GM18870 (cell line): ENCODE measurements around the gene MBD3L2.
"Not testable (repeated sequence)": the region's sequence is repeated elsewhere in the genome, so short reads cannot be mapped to it uniquely, and the experiment has no call there.

Source experiments
- ATAC-seq: cut with Tn5 transposase; IDR thresholded peaks from one replicate; pipeline ENCODE4 v1.9.1; 2021; ENCODE audit warnings: moderate library complexity; ENCODE audit not compliant: unreplicated experiment

The MBD3L2 gene

GRCh38 chr19:7049021-7049420 is at the start of gene MBD3L2:
MBD3L2 (plus strand) TSS chr19:7049321; CDS start chr19:7049374, 53 bp downstream.
- ATAC-seq = not testable (repeated sequence)

GRCh38 chr19:6999933-7000332 is 49.2 kb upstream of the MBD3L2 start:
- no peak for ATAC-seq

DNA sequence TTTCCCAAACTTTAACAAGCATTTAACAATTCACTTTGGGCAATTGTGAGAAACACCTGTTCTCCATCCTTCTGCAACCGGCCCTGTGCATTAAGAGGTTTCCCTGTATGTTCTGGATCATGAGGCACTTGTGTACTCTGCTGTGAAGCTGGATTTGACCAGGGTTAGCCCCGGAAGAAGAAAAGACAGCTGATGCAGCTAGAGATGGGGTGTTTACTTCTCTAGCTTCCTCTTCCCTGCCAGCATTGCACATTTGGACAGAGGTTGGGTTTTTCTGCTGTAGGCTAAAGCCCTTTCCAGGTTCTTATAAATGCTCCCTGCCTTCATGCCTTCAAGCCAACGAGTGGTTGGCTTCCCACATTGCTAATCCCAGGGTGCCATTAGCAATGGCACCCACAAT is 48.8 kb upstream of the MBD3L2 start:
- ATAC-seq = no peak

- no peak for ATAC-seq
These were observed 48.3 kb upstream of the MBD3L2 start for GRCh38 chr19:7000816-7001215.

DNA sequence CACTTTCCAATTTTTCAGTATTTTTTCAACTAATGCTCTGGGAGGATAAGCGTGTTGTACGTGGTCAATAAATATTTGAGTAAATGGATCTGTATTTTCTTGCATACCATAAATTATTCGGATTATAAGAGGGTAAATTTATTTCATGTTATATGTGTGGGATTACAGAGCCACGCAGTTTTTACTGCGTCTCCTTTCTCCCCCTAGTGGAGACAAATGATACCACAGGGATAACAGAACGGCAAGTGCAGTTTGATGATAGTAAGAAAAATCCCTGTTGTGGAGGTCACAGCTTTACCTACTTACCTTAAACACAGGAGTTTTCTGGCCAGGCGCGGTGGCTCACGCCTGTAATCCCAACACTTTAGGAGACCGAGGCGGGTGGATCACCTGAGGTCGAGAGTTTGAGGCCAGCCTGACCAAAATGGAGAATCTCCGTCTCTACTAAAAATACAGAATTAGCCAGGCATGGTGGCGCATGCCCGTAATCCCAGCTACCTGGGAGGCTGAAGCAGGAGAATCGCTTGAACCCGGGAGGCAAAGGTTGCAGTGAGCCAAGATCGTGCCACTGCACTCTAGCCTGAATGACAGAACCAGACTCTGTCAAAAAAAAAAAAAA is 44.7 kb upstream of the MBD3L2 start:
- ATAC-seq = no peak

DNA sequence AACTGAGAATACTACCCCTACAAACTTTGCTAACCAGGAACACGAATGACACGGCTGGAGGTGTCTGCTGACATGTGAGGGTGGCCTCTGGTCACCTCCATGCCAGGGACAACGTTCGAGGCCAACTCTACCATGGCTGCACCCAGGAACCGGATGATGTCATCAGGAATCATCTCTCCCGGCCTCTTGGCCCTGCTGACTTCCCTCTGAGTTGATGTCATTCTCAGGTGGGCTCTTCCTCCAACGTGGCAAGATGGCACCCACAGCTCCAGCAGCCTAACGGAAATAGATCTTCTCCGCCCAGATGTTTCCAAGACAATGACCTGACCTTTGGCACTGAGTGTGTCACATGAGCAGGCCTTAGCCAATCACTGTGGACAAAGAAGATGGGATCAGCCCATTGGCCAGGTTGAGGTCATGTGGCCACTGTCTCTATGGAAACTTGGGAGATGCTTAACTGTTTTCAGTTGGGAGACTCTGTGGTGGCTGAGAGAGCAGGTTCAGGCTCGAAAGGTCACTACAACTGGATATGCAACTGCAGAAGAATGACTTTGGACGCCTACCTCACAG is 42.9 kb upstream of the MBD3L2 start:
- no peak for ATAC-seq

- no peak for ATAC-seq
These were observed 41.3 kb upstream of the MBD3L2 start for GRCh38 chr19:7007859-7008258.

GRCh38 chr19:7010722-7011593 is 38.2 kb upstream of the MBD3L2 start:
- ATAC-seq = no peak

GRCh38 chr19:7013678-7014077 is 35.4 kb upstream of the MBD3L2 start:
- no peak for ATAC-seq

GRCh38 chr19:7018828-7019227 is 30.3 kb upstream of the MBD3L2 start:
- no peak for ATAC-seq

- not testable (repeated sequence) for ATAC-seq
These were observed 27.8 kb upstream of the MBD3L2 start, which contains the start of gene MBD3L2B for GRCh38 chr19:7021331-7021730. MBD3L2B (minus strand) TSS chr19:7021431; CDS start chr19:7021397, 34 bp downstream.

DNA sequence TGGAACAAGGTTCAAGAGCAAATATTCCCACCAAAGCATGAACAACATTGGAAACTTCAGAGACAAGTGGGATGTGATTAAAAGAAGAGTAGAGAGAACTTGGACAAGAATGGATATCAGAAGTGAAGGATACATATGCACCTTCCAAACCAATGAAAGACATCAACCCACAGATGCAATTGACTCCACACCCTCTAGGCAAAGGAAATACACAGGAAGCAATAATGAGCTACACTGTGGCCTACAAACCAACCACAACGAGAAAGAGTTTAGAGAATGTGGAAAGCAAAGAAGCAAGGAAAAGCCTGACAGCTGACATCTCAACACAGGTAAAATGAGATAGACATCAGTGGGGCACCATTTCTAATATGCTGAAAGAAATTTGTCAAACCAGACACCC is 20.3 kb upstream of the MBD3L2 start:
- not testable (repeated sequence) for ATAC-seq

- ATAC-seq = not testable (repeated sequence)
These were observed 18.8 kb upstream of the MBD3L2 start, which contains the start of gene MBD3L5 for GRCh38 chr19:7030278-7030677. MBD3L5 (plus strand) TSS chr19:7030578; CDS start chr19:7030612, 34 bp downstream.

DNA sequence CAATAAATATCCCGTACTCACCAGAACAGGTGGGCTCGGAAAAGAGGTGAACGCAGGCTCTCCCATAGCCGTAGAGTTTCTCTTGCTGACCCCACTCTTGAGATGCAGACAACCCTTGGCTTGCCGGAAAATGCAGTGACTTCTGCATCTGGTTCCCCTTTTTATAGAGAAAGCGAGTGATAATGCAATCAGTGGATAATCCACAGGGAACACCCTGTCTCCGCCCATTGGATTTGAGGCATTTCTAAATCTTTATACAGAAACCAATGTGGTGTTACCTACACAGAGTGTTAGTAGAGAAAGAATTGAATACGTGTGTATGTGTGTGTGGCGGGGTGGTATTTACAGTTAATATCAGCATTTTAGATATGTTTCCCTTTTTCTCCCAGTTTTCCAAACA is 9.0 kb upstream of the MBD3L2 start, which contains the start of gene MBD3L4:
Gene MBD3L4 (minus strand): TSS at position 101 of the 400 bp plus-strand sequence. CDS start 35 bp downstream, at position 66.
- not testable (repeated sequence) for ATAC-seq

DNA sequence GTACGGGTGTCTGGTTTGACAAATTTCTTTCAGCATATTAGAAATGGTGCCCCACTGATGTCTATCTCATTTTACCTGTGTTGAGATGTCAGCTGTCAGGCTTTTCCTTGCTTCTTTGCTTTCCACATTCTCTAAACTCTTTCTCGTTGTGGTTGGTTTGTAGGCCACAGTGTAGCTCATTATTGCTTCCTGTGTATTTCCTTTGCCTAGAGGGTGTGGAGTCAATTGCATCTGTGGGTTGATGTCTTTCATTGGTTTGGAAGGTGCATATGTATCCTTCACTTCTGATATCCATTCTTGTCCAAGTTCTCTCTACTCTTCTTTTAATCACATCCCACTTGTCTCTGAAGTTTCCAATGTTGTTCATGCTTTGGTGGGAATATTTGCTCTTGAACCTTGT is 7.6 kb upstream of the MBD3L2 start:
- ATAC-seq = not testable (repeated sequence)

DNA sequence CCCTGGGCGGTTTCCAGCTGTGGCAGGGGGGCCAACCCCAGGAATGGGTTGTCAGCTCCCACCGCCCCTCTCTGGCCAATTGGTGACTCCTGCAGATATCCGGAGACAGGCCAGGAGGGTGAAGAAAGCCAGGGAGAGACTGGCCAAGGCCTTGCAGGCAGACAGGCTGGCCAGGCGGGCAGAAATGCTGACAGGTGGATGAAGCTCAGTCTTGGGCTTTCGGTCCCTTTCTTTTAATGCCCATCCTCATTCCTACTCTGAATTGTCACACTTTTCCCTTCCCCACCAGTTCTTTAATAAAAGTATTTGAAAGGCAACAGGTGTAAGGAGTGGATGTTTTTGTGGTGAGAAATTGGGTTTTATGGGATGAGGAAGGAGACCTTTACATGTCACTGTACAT is 2.3 kb downstream of the MBD3L2 start:
- ATAC-seq = not testable (repeated sequence)

DNA sequence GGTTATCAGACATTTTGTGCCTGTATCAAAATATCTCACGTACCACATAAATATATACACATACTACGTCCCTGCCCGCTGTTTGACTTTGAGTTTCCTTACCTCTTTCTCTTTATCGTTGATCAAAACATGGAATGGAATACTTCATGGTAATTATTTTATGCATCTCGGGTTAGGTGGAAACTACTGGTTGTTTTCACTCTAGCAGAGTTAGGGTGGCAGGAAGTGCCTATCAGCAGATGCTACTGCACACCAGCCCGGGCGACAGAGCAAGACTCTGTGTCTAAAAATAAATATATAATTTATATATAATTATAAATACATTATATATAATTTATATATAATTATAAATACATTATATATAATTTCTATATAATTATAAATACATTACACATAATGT is 3.8 kb downstream of the MBD3L2 start:
- ATAC-seq = not testable (repeated sequence)

GRCh38 chr19:7054635-7055368 is 5.7 kb downstream of the MBD3L2 start:
- not testable (repeated sequence) for ATAC-seq

DNA sequence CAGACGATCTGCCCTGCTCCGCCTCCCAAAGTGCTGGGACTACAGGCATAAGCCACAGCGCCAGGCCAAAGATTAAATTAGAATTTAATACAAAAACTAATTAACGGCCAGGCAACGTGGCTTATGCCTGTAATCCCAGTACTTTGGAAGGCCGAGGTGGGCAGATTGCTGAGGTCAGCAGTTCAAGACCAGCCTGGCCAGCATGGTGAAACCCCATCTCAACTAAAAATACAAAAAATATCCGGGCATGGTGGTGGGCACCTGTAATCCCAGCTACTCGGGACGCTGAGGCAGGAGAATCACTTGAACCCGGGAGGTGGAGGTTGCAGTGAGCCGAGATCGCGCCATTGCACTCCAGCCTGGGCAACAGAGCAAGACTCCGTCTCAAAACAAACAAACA is 6.6 kb downstream of the MBD3L2 start:
- not testable (repeated sequence) for ATAC-seq

- not testable (repeated sequence) for ATAC-seq
These were observed 7.2 kb downstream of the MBD3L2 start for GRCh38 chr19:7056371-7056770.

GRCh38 chr19:7058576-7058975 is 9.5 kb downstream of the MBD3L2 start, which contains the start of gene MBD3L3:
MBD3L3 (minus strand) TSS chr19:7058676; CDS start chr19:7058605, 71 bp downstream.
- ATAC-seq = not testable (repeated sequence)
